ENCODE data around the gene IL1RL2. TPM values are rescaled to one million over a fixed set of nuclear protein-coding genes. Genes with fewer than 3 reads are reported as not detected.

IL1RL2 gene
- total and polyA plus RNA-seq, 9 donors, result 0.24 to 2.0 (median 1.2) TPM; not detected in 3

DNA sequence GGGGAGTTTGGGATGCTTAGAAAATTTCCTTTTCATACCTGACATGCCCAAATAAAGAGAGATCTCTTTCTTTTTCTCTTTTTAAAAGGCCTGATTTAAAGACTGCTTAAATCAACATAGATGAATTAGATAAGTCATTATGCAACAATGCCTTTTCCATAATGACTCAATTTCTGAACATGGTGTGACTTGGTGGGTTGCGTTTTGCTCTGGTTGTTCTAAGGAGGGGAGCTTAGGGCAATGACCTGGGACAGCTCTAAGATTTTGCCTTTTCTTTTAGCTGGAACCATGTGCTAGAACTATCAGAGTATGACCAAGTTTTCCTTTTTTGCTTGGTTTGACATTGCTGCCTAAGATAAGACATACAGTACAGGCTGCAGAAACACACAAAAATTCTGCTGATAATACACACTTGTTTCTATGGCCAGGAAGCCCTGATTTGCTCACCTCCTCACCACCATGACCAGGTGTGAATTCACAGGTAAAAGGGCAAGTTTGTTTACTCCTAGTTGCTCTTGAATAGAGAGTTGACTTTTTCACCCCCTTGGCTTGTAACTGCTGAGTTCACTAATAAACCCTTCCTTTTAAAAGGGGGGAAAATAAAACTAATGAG is 66.4 kb downstream of the IL1RL2 start:
- Histone ChIP-seq H3K27ac (no peak overlapping the region), H3K4me1 (ENCODE audit: insufficient read depth) (peaks cover 3% of the 10 kb centered on the region), H3K9me3 (no peaks in the 10 kb centered on the region), H3K4me3 (no peak overlapping the region), H3K27me3 (no peaks in the 10 kb centered on the region), H3K36me3 (no peaks in the 10 kb centered on the region)
- intact Hi-C loops (cut with DNase I), result no loop called here
- TF ChIP-seq, protein P1, sequence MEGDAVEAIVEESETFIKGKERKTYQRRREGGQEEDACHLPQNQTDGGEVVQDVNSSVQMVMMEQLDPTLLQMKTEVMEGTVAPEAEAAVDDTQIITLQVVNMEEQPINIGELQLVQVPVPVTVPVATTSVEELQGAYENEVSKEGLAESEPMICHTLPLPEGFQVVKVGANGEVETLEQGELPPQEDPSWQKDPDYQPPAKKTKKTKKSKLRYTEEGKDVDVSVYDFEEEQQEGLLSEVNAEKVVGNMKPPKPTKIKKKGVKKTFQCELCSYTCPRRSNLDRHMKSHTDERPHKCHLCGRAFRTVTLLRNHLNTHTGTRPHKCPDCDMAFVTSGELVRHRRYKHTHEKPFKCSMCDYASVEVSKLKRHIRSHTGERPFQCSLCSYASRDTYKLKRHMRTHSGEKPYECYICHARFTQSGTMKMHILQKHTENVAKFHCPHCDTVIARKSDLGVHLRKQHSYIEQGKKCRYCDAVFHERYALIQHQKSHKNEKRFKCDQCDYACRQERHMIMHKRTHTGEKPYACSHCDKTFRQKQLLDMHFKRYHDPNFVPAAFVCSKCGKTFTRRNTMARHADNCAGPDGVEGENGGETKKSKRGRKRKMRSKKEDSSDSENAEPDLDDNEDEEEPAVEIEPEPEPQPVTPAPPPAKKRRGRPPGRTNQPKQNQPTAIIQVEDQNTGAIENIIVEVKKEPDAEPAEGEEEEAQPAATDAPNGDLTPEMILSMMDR (IDR thresholded peaks at IDR 0.05), result no peak
- TF ChIP-seq EP300 (IDR thresholded peaks at IDR 0.05), result no peak
- no peak for TF ChIP-seq POLR2A (IDR thresholded peaks at IDR 0.05)
- no peak for DNase-seq
- WGBS, 3 donors, result 91 to 97% (median 91%) methylated on average over 1 of the region's 1 CpG

DNA sequence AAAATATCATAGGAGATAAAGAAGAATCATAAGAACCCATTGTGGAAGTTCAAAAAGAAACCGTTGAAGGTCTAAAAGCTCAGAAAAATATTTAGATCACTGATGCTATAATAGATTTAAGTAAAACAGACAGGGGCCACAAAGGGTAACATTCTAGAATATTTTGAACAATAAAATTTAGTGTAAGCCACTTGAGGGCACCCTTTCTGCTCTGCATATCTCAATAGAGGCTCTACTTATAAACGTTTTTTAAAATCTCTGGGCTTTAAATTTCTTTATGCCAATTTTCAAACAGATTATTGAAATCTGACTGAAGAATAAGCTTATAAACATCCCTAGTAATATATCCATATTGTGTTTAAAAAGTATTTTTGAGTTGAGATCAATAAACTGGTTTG is 66.9 kb downstream of the IL1RL2 start:
- 42 to 53% (median 45%) methylated on average over 2 of the region's 2 CpGs for WGBS, 3 donors
- Histone ChIP-seq H3K36me3 (no peaks in the 10 kb centered on the region), H3K4me1 (ENCODE audit: insufficient read depth) (peaks cover 3% of the 10 kb centered on the region), H3K27ac (no peak overlapping the region), H3K9me3 (no peaks in the 10 kb centered on the region), H3K27me3 (no peaks in the 10 kb centered on the region), H3K4me3 (no peak overlapping the region)
- intact Hi-C loops (cut with DNase I), result no loop called here
- TF ChIP-seq POLR2A (IDR thresholded peaks at IDR 0.05) (no peak), EP300 (IDR thresholded peaks at IDR 0.05) (no peak)
- TF ChIP-seq, protein P1 (IDR thresholded peaks at IDR 0.05), result no peak
- no peak for DNase-seq

DNA sequence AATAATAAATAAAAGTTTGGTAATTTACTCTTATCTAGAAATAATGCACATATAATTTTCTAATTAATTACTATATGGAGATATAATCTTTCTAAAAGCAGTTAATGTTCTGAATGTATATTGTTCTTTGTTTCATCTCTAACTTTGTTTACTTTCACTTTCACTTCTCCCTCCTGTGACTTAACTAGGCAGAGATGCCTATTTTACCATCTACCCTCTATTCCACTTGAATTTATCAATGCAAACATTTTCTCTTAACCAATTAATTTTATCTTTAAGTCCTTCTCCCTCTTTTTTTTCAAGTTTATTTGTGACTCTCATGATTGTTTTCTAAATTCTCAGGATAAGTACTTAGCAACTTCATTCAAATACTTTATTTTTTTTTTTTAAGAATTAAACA is 69.5 kb downstream of the IL1RL2 start:
- H3K4me3 ChIP-seq, result no peak overlapping the region
- peaks cover 3% of the 10 kb centered on the region for H3K4me1 ChIP-seq (ENCODE audit: insufficient read depth)
- H3K27ac ChIP-seq, result no peak overlapping the region
- DNase-seq, result no peak
- intact Hi-C loops (cut with DNase I), result no loop called here
- H3K36me3 ChIP-seq, result no peaks in the 10 kb centered on the region
- no peak for TF ChIP-seq POLR2A (IDR thresholded peaks at IDR 0.05)
- no peak for TF ChIP-seq EP300 (IDR thresholded peaks at IDR 0.05)
- TF ChIP-seq, protein P1 (IDR thresholded peaks at IDR 0.05), result no peak
- no peaks in the 10 kb centered on the region for H3K27me3 ChIP-seq
- H3K9me3 ChIP-seq, result no peaks in the 10 kb centered on the region

DNA sequence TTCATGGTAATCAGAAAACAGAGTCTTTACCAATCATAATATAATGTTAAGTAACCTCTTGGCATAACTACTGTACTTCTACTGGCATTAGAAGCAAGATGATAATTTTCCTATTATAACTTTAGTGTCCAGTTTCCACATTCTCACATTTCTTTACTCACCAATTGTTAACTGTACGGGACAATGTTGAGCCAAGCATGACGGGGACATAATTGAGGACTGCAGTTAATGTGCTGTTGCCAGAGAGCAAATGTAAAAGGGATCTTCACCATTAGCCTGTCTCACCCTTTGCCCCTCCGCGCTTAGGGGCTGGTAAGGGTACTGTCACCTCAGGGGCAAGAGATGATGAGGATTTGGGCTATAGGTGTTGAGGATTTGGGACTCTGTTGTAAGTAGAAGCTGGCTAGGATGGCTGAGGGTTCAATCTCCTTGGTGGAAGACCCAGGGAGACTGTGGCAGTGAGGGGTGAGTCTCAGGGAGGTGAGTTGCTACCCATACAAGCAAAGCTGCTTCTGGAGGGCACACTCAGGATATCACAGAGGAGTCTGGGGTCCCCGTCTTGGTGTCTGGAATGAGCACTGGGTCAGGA is 70.1 kb downstream of the IL1RL2 start:
- Histone ChIP-seq H3K4me1 (ENCODE audit: insufficient read depth) (no peaks in the 10 kb centered on the region), H3K9me3 (no peaks in the 10 kb centered on the region), H3K27me3 (no peaks in the 10 kb centered on the region), H3K27ac (no peak overlapping the region), H3K4me3 (no peak overlapping the region), H3K36me3 (no peaks in the 10 kb centered on the region)
- intact Hi-C loops (cut with DNase I), result no loop called here
- no peak for DNase-seq
- WGBS, 3 donors, result 88 to 94% (median 94%) methylated on average over 5 of the region's 5 CpGs
- TF ChIP-seq POLR2A (IDR thresholded peaks at IDR 0.05) (no peak), EP300 (IDR thresholded peaks at IDR 0.05) (no peak)
- TF ChIP-seq, protein P1 (IDR thresholded peaks at IDR 0.05), result no peak

All from ovary (tissue), 9 donors.